Hepatocyte (in vitro differentiated cells): Measurements from ENCODE around the gene KDM4C. TPM values are rescaled to one million over a fixed set of nuclear protein-coding genes. Genes with fewer than 3 reads are reported as not detected.

ENCODE experiments used
- DNase-seq: peaks from one replicate; pipeline ENCODE4 v3.0.0-alpha.2; 2016; ENCODE audit warnings: low spot score
- H2AFZ ChIP-seq: fragments of 200-600 bp; sonication (generic); 2 replicates; pipeline ENCODE4 v1.6.0; 2016; ENCODE audit warnings: antibody characterized with exemption, mild to moderate bottlenecking
- H3K27ac ChIP-seq: fragments of 200-600 bp; sonication (generic); 2 replicates; pipeline ENCODE4 v1.5.1; 2016; ENCODE audit warnings: mild to moderate bottlenecking
- H3K27me3 ChIP-seq: fragments of 200-600 bp; sonication (generic); 2 replicates; pipeline ENCODE4 v1.6.1; 2016
- H3K36me3 ChIP-seq: fragments of 200-600 bp; sonication (generic); replicated peaks from 2 replicates; pipeline ENCODE4 v1.5.1; 2016; ENCODE audit warnings: low read depth; ENCODE audit not compliant: insufficient read depth
- H3K4me1 ChIP-seq: fragments of 200-600 bp; sonication (generic); 2 replicates; pipeline ENCODE4 v1.5.1; 2016; ENCODE audit warnings: mild to moderate bottlenecking, moderate library complexity; ENCODE audit not compliant: insufficient read depth
- H3K4me2 ChIP-seq: fragments of 200-600 bp; sonication (generic); 2 replicates; pipeline ENCODE4 v1.6.0; 2016
- H3K4me3 ChIP-seq: fragments of 200-600 bp; sonication (generic); 2 replicates; pipeline ENCODE4 v1.5.1; 2016; ENCODE audit warnings: mild to moderate bottlenecking
- H3K79me2 ChIP-seq: fragments of 200-600 bp; sonication (generic); 2 replicates; pipeline ENCODE4 v1.6.0; 2017; ENCODE audit warnings: mild to moderate bottlenecking
- H3K9me2 ChIP-seq: fragments of 200-600 bp; sonication (generic); replicated peaks from 2 replicates; pipeline ENCODE4 v1.6.0; 2017; ENCODE audit warnings: mild to moderate bottlenecking; ENCODE audit not compliant: insufficient read depth
- H3K9me3 ChIP-seq: fragments of 200-600 bp; sonication (generic); 2 replicates; pipeline ENCODE4 v1.5.1; 2016; ENCODE audit warnings: low read depth, mild to moderate bottlenecking
- H4K20me1 ChIP-seq: fragments of 200-600 bp; sonication (generic); 2 replicates; pipeline ENCODE4 v1.6.0; 2016; ENCODE audit warnings: mild to moderate bottlenecking; ENCODE audit not compliant: insufficient read depth, poor library complexity, severe bottlenecking
- CTCF ChIP-seq: fragments of 200-600 bp; sonication (generic); IDR thresholded peaks from 2 replicates; pipeline ENCODE4 v1.5.1; 2016; ENCODE audit warnings: antibody characterized with exemption, mild to moderate bottlenecking; ENCODE audit not compliant: poor library complexity
- EZH2 ChIP-seq: fragments of 200-600 bp; sonication (generic); IDR thresholded peaks from 2 replicates; pipeline ENCODE4 v1.6.1; 2016; ENCODE audit warnings: antibody characterized with exemption, mild to moderate bottlenecking, borderline replicate concordance
- EZH2phosphoT487 ChIP-seq: fragments of 200-600 bp; sonication (generic); IDR thresholded peaks from one replicate; pipeline ENCODE4 v1.6.1; 2018; ENCODE audit warnings: antibody characterized with exemption, mild to moderate bottlenecking, low read depth, moderate library complexity; ENCODE audit not compliant: unreplicated experiment, severe bottlenecking
- WGBS: methylation state at CpG from one replicate; pipeline ENCODE4 v1.1.6; 2016; ENCODE audit warnings: low lambda C conversion rate; ENCODE audit errors: missing lambda C conversion rate; 5-methylcytosine and 5-hydroxymethylcytosine counted together
- polyA plus RNA-seq: library from polyadenylated mRNA; unstranded; fragments of >200 nt; fragmentation: Nextera tagmentation; extraction: Ambion mirVana; gene quantifications from 2 replicates; pipeline ENCODE4 v1.2.1, GENCODE V29; 2016
- total RNA-seq: library from RNA; depleted of rRNA; stranded (reverse); fragments of >200 nt; gene quantifications from 2 replicates; pipeline ENCODE4 v1.2.3, GENCODE V29; 2014

KDM4C gene
- total and polyA plus RNA-seq, 2 experiments from 2014 or later: 16.1 to 28.7 TPM

- no peaks in the 10 kb centered on the region for H3K4me1 ChIP-seq
- no peak overlapping the region for H3K27ac ChIP-seq
- no peaks in the 10 kb centered on the region for H3K27me3 ChIP-seq
- no peak for DNase-seq
- H4K20me1 ChIP-seq: no peaks in the 10 kb centered on the region
- no peaks in the 10 kb centered on the region for H3K36me3 ChIP-seq
- no peaks in the 10 kb centered on the region for H3K79me2 ChIP-seq
- H3K9me3 ChIP-seq: no peaks in the 10 kb centered on the region
- H3K4me2 ChIP-seq: no peak overlapping the region
- H3K4me3 ChIP-seq: no peak overlapping the region
- H2AFZ ChIP-seq: no peak overlapping the region
- H3K9me2 ChIP-seq: no peaks in the 10 kb centered on the region
- WGBS: 75% methylated on average over 5 of the region's 5 CpGs
- TF ChIP-seq EZH2 (no peak), EZH2phosphoT487 (no peak), CTCF (no peak)
Measured at GRCh38 chr9:6986141-6986815, 228.5 kb downstream of the KDM4C start.

- WGBS: 67% methylated on average over 3 of the region's 3 CpGs
- H3K4me1 ChIP-seq: no peaks in the 10 kb centered on the region
- TF ChIP-seq EZH2phosphoT487: no peak
- TF ChIP-seq EZH2: no peak
- no peak for TF ChIP-seq CTCF
Measured at GRCh38 chr9:6987381-6987780, 229.6 kb downstream of the KDM4C start.

GRCh38 chr9:6991418-6991817, 233.6 kb downstream of the KDM4C start:
- no peaks in the 10 kb centered on the region for H3K9me2 ChIP-seq
- no peak overlapping the region for H3K4me3 ChIP-seq
- no peaks in the 10 kb centered on the region for H3K36me3 ChIP-seq
- H2AFZ ChIP-seq: no peak overlapping the region
- no peaks in the 10 kb centered on the region for H3K27me3 ChIP-seq
- 80% methylated on average over 1 of the region's 1 CpG for WGBS
- H3K4me1 ChIP-seq: no peaks in the 10 kb centered on the region
- H3K9me3 ChIP-seq: no peaks in the 10 kb centered on the region
- no peak overlapping the region for H3K4me2 ChIP-seq
- TF ChIP-seq CTCF: no peak
- H3K27ac ChIP-seq: no peak overlapping the region
- H3K79me2 ChIP-seq: no peaks in the 10 kb centered on the region
- no peaks in the 10 kb centered on the region for H4K20me1 ChIP-seq
- DNase-seq: no peak

More at GRCh38 chr9:6987381-6987780, 229.6 kb downstream of the KDM4C start:
- H3K9me2 ChIP-seq: no peaks in the 10 kb centered on the region
- no peaks in the 10 kb centered on the region for H3K36me3 ChIP-seq
- H3K27me3 ChIP-seq: no peaks in the 10 kb centered on the region
- H3K4me2 ChIP-seq: no peak overlapping the region
- H3K27ac ChIP-seq: no peak overlapping the region
- H3K9me3 ChIP-seq: no peaks in the 10 kb centered on the region
- H2AFZ ChIP-seq: no peak overlapping the region
- H3K4me3 ChIP-seq: no peak overlapping the region
- no peaks in the 10 kb centered on the region for H4K20me1 ChIP-seq
- H3K79me2 ChIP-seq: no peaks in the 10 kb centered on the region
- DNase-seq: no peak
